Upper lobe of left lung (tissue), 4 donors: ENCODE measurements around the gene SH2D3C.

ENCODE experiments used
- EP300 ChIP-seq, 4 donors: sonication (generic); formaldehyde crosslinking; IDR thresholded peaks; one replicate each; pipeline ENCODE4 v1.5.1; 2017; ENCODE audit warnings: antibody characterized with exemption in 4 of 4, control low read depth in 2 of 4
- TF ChIP-seq, protein P1 (sequence below), 6 experiments: fragments of 450-650 bp in 4 of 6; fragments of 200-600 bp in 2 of 6; sonication (generic) in 2 of 6; IDR thresholded peaks; one replicate each; pipeline ENCODE4 v1.5.1; 2016 to 2019; ENCODE audit warnings: antibody characterized with exemption in 6 of 6

- TF ChIP-seq, protein P1, sequence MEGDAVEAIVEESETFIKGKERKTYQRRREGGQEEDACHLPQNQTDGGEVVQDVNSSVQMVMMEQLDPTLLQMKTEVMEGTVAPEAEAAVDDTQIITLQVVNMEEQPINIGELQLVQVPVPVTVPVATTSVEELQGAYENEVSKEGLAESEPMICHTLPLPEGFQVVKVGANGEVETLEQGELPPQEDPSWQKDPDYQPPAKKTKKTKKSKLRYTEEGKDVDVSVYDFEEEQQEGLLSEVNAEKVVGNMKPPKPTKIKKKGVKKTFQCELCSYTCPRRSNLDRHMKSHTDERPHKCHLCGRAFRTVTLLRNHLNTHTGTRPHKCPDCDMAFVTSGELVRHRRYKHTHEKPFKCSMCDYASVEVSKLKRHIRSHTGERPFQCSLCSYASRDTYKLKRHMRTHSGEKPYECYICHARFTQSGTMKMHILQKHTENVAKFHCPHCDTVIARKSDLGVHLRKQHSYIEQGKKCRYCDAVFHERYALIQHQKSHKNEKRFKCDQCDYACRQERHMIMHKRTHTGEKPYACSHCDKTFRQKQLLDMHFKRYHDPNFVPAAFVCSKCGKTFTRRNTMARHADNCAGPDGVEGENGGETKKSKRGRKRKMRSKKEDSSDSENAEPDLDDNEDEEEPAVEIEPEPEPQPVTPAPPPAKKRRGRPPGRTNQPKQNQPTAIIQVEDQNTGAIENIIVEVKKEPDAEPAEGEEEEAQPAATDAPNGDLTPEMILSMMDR (IDR thresholded peaks at IDR 0.05), result no peak
- no peak for TF ChIP-seq EP300 (IDR thresholded peaks at IDR 0.05)
Measured at GRCh38 chr9:127721391-127721821, 57.1 kb downstream of the SH2D3C start.
